ENCODE measurements around the gene SYT1.

SYT1 gene

GRCh38 chr12:78878866-78879265, 14.3 kb downstream of the SYT1 start:
- Mint-ChIP-seq H3K27ac (no peak overlapping the region), H3K4me3 (no peak overlapping the region), H3K4me1 (ENCODE audit: low read depth) (no peaks in the 10 kb centered on the region), H3K9me3 (peaks cover 8% of the 10 kb centered on the region), H3K36me3 (ENCODE audit: low read depth) (no peaks in the 10 kb centered on the region), H3K27me3 (no peaks in the 10 kb centered on the region)

GRCh38 chr12:78880078-78880477, 15.5 kb downstream of the SYT1 start:
- Mint-ChIP-seq H3K27ac (no peak overlapping the region), H3K4me1 (ENCODE audit: low read depth) (no peaks in the 10 kb centered on the region)

GRCh38 chr12:78881685-78882084, 17.1 kb downstream of the SYT1 start:
- Mint-ChIP-seq H3K27ac (no peak overlapping the region), H3K36me3 (ENCODE audit: low read depth) (no peaks in the 10 kb centered on the region), H3K9me3 (peaks cover 8% of the 10 kb centered on the region), H3K4me1 (ENCODE audit: low read depth) (no peaks in the 10 kb centered on the region), H3K4me3 (no peak overlapping the region), H3K27me3 (no peaks in the 10 kb centered on the region)

More at GRCh38 chr12:78880078-78880477, 15.5 kb downstream of the SYT1 start:
- no peaks in the 10 kb centered on the region for H3K27me3 Mint-ChIP-seq
- no peak overlapping the region for H3K4me3 Mint-ChIP-seq
- peaks cover 8% of the 10 kb centered on the region for H3K9me3 Mint-ChIP-seq
- H3K36me3 Mint-ChIP-seq (ENCODE audit: low read depth) = no peaks in the 10 kb centered on the region

GRCh38 chr12:78885466-78885865, 20.9 kb downstream of the SYT1 start:
- no peaks in the 10 kb centered on the region for H3K9me3 Mint-ChIP-seq
- no peaks in the 10 kb centered on the region for H3K4me1 Mint-ChIP-seq (ENCODE audit: low read depth)
- no peak overlapping the region for H3K4me3 Mint-ChIP-seq

GRCh38 chr12:78886719-78887407, 22.3 kb downstream of the SYT1 start:
- H3K36me3 Mint-ChIP-seq (ENCODE audit: low read depth) = no peaks in the 10 kb centered on the region
- no peak overlapping the region for H3K27ac Mint-ChIP-seq
- no peak overlapping the region for H3K4me3 Mint-ChIP-seq
- H3K4me1 Mint-ChIP-seq (ENCODE audit: low read depth) = no peaks in the 10 kb centered on the region
- no peaks in the 10 kb centered on the region for H3K27me3 Mint-ChIP-seq
- H3K9me3 Mint-ChIP-seq = no peaks in the 10 kb centered on the region

More at GRCh38 chr12:78885466-78885865, 20.9 kb downstream of the SYT1 start:
- Mint-ChIP-seq H3K36me3 (ENCODE audit: low read depth) (no peaks in the 10 kb centered on the region), H3K27me3 (no peaks in the 10 kb centered on the region), H3K27ac (no peak overlapping the region)

- no peaks in the 10 kb centered on the region for H3K4me1 Mint-ChIP-seq (ENCODE audit: low read depth)
- H3K4me3 Mint-ChIP-seq = no peak overlapping the region
- H3K27ac Mint-ChIP-seq = no peak overlapping the region
- H3K27me3 Mint-ChIP-seq = no peaks in the 10 kb centered on the region
- no peaks in the 10 kb centered on the region for H3K36me3 Mint-ChIP-seq (ENCODE audit: low read depth)
- no peaks in the 10 kb centered on the region for H3K9me3 Mint-ChIP-seq
Measured at GRCh38 chr12:78887444-78887843, 22.9 kb downstream of the SYT1 start.

- Mint-ChIP-seq H3K9me3 (no peaks in the 10 kb centered on the region), H3K36me3 (ENCODE audit: low read depth) (no peaks in the 10 kb centered on the region), H3K4me1 (ENCODE audit: low read depth) (no peaks in the 10 kb centered on the region), H3K27me3 (no peaks in the 10 kb centered on the region), H3K4me3 (no peak overlapping the region), H3K27ac (no peak overlapping the region)
Measured at GRCh38 chr12:78888568-78888967, 24.0 kb downstream of the SYT1 start.

GRCh38 chr12:78891646-78892353, 27.2 kb downstream of the SYT1 start:
- Mint-ChIP-seq H3K4me1 (ENCODE audit: low read depth) (no peaks in the 10 kb centered on the region), H3K27ac (no peak overlapping the region), H3K27me3 (no peaks in the 10 kb centered on the region), H3K36me3 (ENCODE audit: low read depth) (no peaks in the 10 kb centered on the region), H3K9me3 (no peaks in the 10 kb centered on the region), H3K4me3 (no peak overlapping the region)

- H3K27ac Mint-ChIP-seq = no peak overlapping the region
- no peak overlapping the region for H3K4me3 Mint-ChIP-seq
- no peaks in the 10 kb centered on the region for H3K9me3 Mint-ChIP-seq
- no peaks in the 10 kb centered on the region for H3K36me3 Mint-ChIP-seq (ENCODE audit: low read depth)
- H3K27me3 Mint-ChIP-seq = no peaks in the 10 kb centered on the region
- no peaks in the 10 kb centered on the region for H3K4me1 Mint-ChIP-seq (ENCODE audit: low read depth)
Measured at GRCh38 chr12:78898416-78898815, 33.8 kb downstream of the SYT1 start.

- no peaks in the 10 kb centered on the region for H3K4me1 Mint-ChIP-seq (ENCODE audit: low read depth)
- H3K36me3 Mint-ChIP-seq (ENCODE audit: low read depth) = no peaks in the 10 kb centered on the region
- H3K27me3 Mint-ChIP-seq = no peaks in the 10 kb centered on the region
- H3K4me3 Mint-ChIP-seq = no peak overlapping the region
- H3K9me3 Mint-ChIP-seq = peaks cover 11% of the 10 kb centered on the region
- no peak overlapping the region for H3K27ac Mint-ChIP-seq
Measured at GRCh38 chr12:78914859-78915331, 50.3 kb downstream of the SYT1 start.

- Mint-ChIP-seq H3K4me1 (ENCODE audit: low read depth) (no peaks in the 10 kb centered on the region), H3K27ac (no peak overlapping the region), H3K9me3 (peaks cover 7% of the 10 kb centered on the region), H3K36me3 (ENCODE audit: low read depth) (no peaks in the 10 kb centered on the region), H3K4me3 (no peak overlapping the region), H3K27me3 (no peaks in the 10 kb centered on the region)
Measured at GRCh38 chr12:78916845-78917480, 52.4 kb downstream of the SYT1 start.

- no peak overlapping the region for H3K4me3 Mint-ChIP-seq
Measured at GRCh38 chr12:78917513-78917912, 52.9 kb downstream of the SYT1 start.

GRCh38 chr12:78918268-78918667, 53.7 kb downstream of the SYT1 start:
- Mint-ChIP-seq H3K9me3 (peaks cover 3% of the 10 kb centered on the region), H3K27ac (no peak overlapping the region), H3K27me3 (no peaks in the 10 kb centered on the region), H3K4me3 (no peak overlapping the region), H3K4me1 (ENCODE audit: low read depth) (no peaks in the 10 kb centered on the region), H3K36me3 (ENCODE audit: low read depth) (no peaks in the 10 kb centered on the region)

More at GRCh38 chr12:78917513-78917912, 52.9 kb downstream of the SYT1 start:
- Mint-ChIP-seq H3K36me3 (ENCODE audit: low read depth) (no peaks in the 10 kb centered on the region), H3K4me1 (ENCODE audit: low read depth) (no peaks in the 10 kb centered on the region), H3K27me3 (no peaks in the 10 kb centered on the region), H3K9me3 (peaks cover 3% of the 10 kb centered on the region), H3K27ac (no peak overlapping the region)

GRCh38 chr12:78928200-78929074, 63.9 kb downstream of the SYT1 start:
- Mint-ChIP-seq H3K9me3 (peaks cover 9% of the 10 kb centered on the region), H3K4me3 (no peak overlapping the region), H3K27me3 (no peaks in the 10 kb centered on the region), H3K36me3 (ENCODE audit: low read depth) (no peaks in the 10 kb centered on the region), H3K27ac (no peak overlapping the region), H3K4me1 (ENCODE audit: low read depth) (no peaks in the 10 kb centered on the region)

Measured in stimulated activated naive CD8-positive, alpha-beta T cell treated with anti-CD3 and anti-CD28 coated beads, Interleukin-15, Interleukin-2, amounts not matched to agents 100 ng/mL and 50 ng/mL, for 24 hours (primary cell).